Prostate gland (tissue), 2 donors: ENCODE results near the gene SLC4A2. TPM values are rescaled to one million over a fixed set of nuclear protein-coding genes. Genes with fewer than 3 reads are reported as not detected.

ENCODE experiments used
- DNase-seq: peaks from one replicate; pipeline ENCODE4 v3.0.0-alpha.2; 2019; ENCODE audit warnings: low spot score
- H3K27ac ChIP-seq, 2 donors: fragments of 200-600 bp; sonication (generic); 2 replicates each; pipeline ENCODE4 v1.5.1; 2017 to 2019
- H3K27me3 ChIP-seq: fragments of 200-600 bp; sonication (generic); replicated peaks from 2 replicates; pipeline ENCODE4 v1.5.1; 2019; ENCODE audit not compliant: insufficient read depth
- H3K36me3 ChIP-seq, 2 donors: fragments of 200-600 bp; sonication (generic); 1 replicate in 1 of 2; 2 replicates in 1 of 2; pipeline versions ENCODE4 v1.5.1 to v1.8.1; 2017 to 2019
- H3K4me1 ChIP-seq: fragments of 200-600 bp; sonication (generic); replicated peaks from 2 replicates; pipeline ENCODE4 v1.5.1; 2019
- H3K4me3 ChIP-seq, 2 donors: fragments of 200-600 bp; sonication (generic); 2 replicates each; pipeline ENCODE4 v1.5.1; 2017 to 2019
- H3K9me3 ChIP-seq: fragments of 200-600 bp; sonication (generic); 2 replicates; pipeline ENCODE4 v1.5.1; 2017
- CTCF ChIP-seq, 4 experiments: fragments of 200-600 bp in 2 of 4; fragments of 450-650 bp in 2 of 4; sonication (generic) in 2 of 4; IDR thresholded peaks; 1 replicate in 3 of 4; 2 replicates in 1 of 4; pipeline ENCODE4 v1.5.1; 2016 to 2019; ENCODE audit warnings: antibody characterized with exemption in 4 of 4, mild to moderate bottlenecking in 2 of 4, moderate library complexity in 2 of 4
- POLR2A ChIP-seq: fragments of 450-650 bp; IDR thresholded peaks from one replicate; pipeline ENCODE4 v1.6.1; 2016; ENCODE audit warnings: antibody characterized with exemption, mild to moderate bottlenecking
- POLR2AphosphoS5 ChIP-seq: sonication (generic); formaldehyde crosslinking; IDR thresholded peaks from one replicate; pipeline ENCODE4 v1.6.1; 2017; ENCODE audit warnings: antibody characterized with exemption
- WGBS: methylation state at CpG from one replicate; pipeline ENCODE4 v1.1.5; 2018; 5-methylcytosine and 5-hydroxymethylcytosine counted together
- intact Hi-C: fragments of 100-400 bp; cut with DNase I; formaldehyde crosslinking; loops from one replicate; pipeline ENCODE4 v1.14.2; 2022
- total RNA-seq, 2 donors: library from RNA; depleted of rRNA; stranded (reverse); fragments of >200 nt; gene quantifications; one replicate each; pipeline ENCODE4 v1.1.0, GENCODE V29; 2016

SLC4A2 gene
- total RNA-seq, 2 donors from 2014 or later: 77.1 to 141 TPM

- H3K9me3 ChIP-seq: no peaks in the 10 kb centered on the region
- intact Hi-C loops: no loop called here
- no peaks in the 10 kb centered on the region for H3K27me3 ChIP-seq
- peaks cover 0 to 10% of the 10 kb centered on the region in 2 donors for H3K36me3 ChIP-seq
- 91% methylated on average over 20 of the region's 21 CpGs for WGBS
- DNase-seq: no peak
- H3K27ac ChIP-seq: no peak overlapping the region
- TF ChIP-seq POLR2A (no peak), POLR2AphosphoS5 (no peak), CTCF (IDR thresholded peaks at IDR 0.05) (no peak)
- H3K4me3 ChIP-seq: no peak overlapping the region
- no peaks in the 10 kb centered on the region for H3K4me1 ChIP-seq
These were observed 24.2 kb upstream of the SLC4A2 start for GRCh38 chr7:151035026-151035717.

GRCh38 chr7:151035902-151036301 lies 23.5 kb upstream of the SLC4A2 start:
- H3K4me1 ChIP-seq: no peaks in the 10 kb centered on the region
- H3K9me3 ChIP-seq: no peaks in the 10 kb centered on the region
- TF ChIP-seq POLR2AphosphoS5 (no peak), CTCF (IDR thresholded peaks at IDR 0.05) (no peak), POLR2A (no peak)
- no peak overlapping the region for H3K4me3 ChIP-seq
- 95% methylated on average over 17 of the region's 17 CpGs for WGBS
- H3K27ac ChIP-seq: no peak overlapping the region
- H3K27me3 ChIP-seq: no peaks in the 10 kb centered on the region
- intact Hi-C loops: no loop called here
- peaks cover 0 to 10% of the 10 kb centered on the region in 2 donors for H3K36me3 ChIP-seq
- no peak for DNase-seq

GRCh38 chr7:151038951-151039849 lies 20.2 kb upstream of the SLC4A2 start:
- Histone ChIP-seq H3K4me3 (no peak overlapping the region), H3K36me3 (peaks cover 0 to 10% of the 10 kb centered on the region in 2 donors), H3K4me1 (no peaks in the 10 kb centered on the region), H3K27me3 (no peaks in the 10 kb centered on the region), H3K9me3 (no peaks in the 10 kb centered on the region), H3K27ac (no peak overlapping the region)
- DNase-seq: no peak
- intact Hi-C loops: no loop called here
- 46% methylated on average over 12 of the region's 12 CpGs for WGBS
- TF ChIP-seq CTCF (IDR thresholded peaks at IDR 0.05) (no peak), POLR2A (peak; percentile 15), POLR2AphosphoS5 (no peak)

- no peak overlapping the region for H3K4me3 ChIP-seq
- WGBS: 70% methylated on average over 18 of the region's 18 CpGs
- no peak overlapping the region for H3K27ac ChIP-seq
- H3K36me3 ChIP-seq: peaks cover 4 to 10% of the 10 kb centered on the region in 2 donors
- no peak for DNase-seq
- no peaks in the 10 kb centered on the region for H3K4me1 ChIP-seq
- no peaks in the 10 kb centered on the region for H3K9me3 ChIP-seq
- no peak for TF ChIP-seq CTCF (IDR thresholded peaks at IDR 0.05)
- TF ChIP-seq POLR2A: no peak
- no peak for TF ChIP-seq POLR2AphosphoS5
- intact Hi-C loops: no loop called here
- H3K27me3 ChIP-seq: no peaks in the 10 kb centered on the region
These were observed 19.4 kb upstream of the SLC4A2 start for GRCh38 chr7:151039850-151040548.
